Endothelial cell of umbilical vein (primary cell): ENCODE data around the gene IST1. TPM values are rescaled to one million over a fixed set of nuclear protein-coding genes. Genes with fewer than 3 reads are reported as not detected.

Experiments
- BruUV-seq: library from RNA; stranded (reverse); fragments of 400-500 nt; replicated peaks from 2 replicates; lab custom pipeline; 2021; lab: Mats Ljungman, UMichigan
- CTCF ChIA-PET: fragments of 300-600, 350-600 bp; sonication (Branson Sonifier 250); formaldehyde crosslinking; loops from one replicate; lab custom pipeline; 2021; ENCODE audit warnings: antibody characterized with exemption, inconsistent platforms; lab: Charles Lee
- POLR2A ChIA-PET: fragments of 300-600, 350-600 bp; sonication (Branson Sonifier 250); formaldehyde crosslinking; loops from one replicate; lab custom pipeline; 2021; ENCODE audit warnings: antibody characterized with exemption, inconsistent platforms; lab: Charles Lee
- DNase-seq: peaks from one replicate; pipeline ENCODE4 v3.0.0-alpha.2; 2011; ENCODE audit warnings: low read depth, low spot score
- FAIRE-seq: peaks from 2 replicates; lab custom pipeline; 2011; peaks lifted over from hg19 to GRCh38; lab: Jason Lieb, UNC
- H2AFZ ChIP-seq: 2 replicates; pipeline ENCODE4 v1.6.0; 2012; ENCODE audit warnings: low read depth, low read length, control low read depth, inconsistent platforms
- H3K27ac ChIP-seq: 2 replicates; pipeline ENCODE4 v1.5.1; 2011; ENCODE audit warnings: low read depth, mild to moderate bottlenecking, control low read depth, low read length, moderate library complexity; ENCODE audit not compliant: insufficient read depth
- H3K27me3 ChIP-seq, 2 experiments: 2 replicates each; pipeline versions ENCODE4 v1.6.0 to v1.6.1; 2011; ENCODE audit warnings: low read length in 2 of 2, mixed read lengths in 1 of 2; ENCODE audit not compliant: control insufficient read depth in 2 of 2, insufficient read depth in 2 of 2
- H3K36me3 ChIP-seq, 2 experiments: 2 replicates in 1 of 2; 3 replicates in 1 of 2; pipeline ENCODE4 v1.5.1; 2011; ENCODE audit warnings: low read length in 2 of 2, mild to moderate bottlenecking in 1 of 2, moderate library complexity in 1 of 2; ENCODE audit not compliant: control insufficient read depth in 2 of 2, insufficient read depth in 2 of 2; ENCODE audit errors: extremely low read depth in 1 of 2
- H3K4me1 ChIP-seq: 3 replicates; pipeline ENCODE4 v1.5.1; 2011; ENCODE audit warnings: mild to moderate bottlenecking, low read length; ENCODE audit not compliant: control insufficient read depth, insufficient read depth; ENCODE audit errors: extremely low read depth
- H3K4me2 ChIP-seq: 2 replicates; pipeline ENCODE4 v1.6.1; 2011; ENCODE audit warnings: low read length, control low read depth, mixed read lengths; ENCODE audit not compliant: insufficient read depth
- H3K4me3 ChIP-seq, 3 experiments: fragments of 200-600 bp in 1 of 3; sonication (generic), shearing (Covaris generic) in 1 of 3; replicated peaks in 1 of 3; 2 replicates each; pipeline ENCODE4 v1.5.1; 2011 to 2016; ENCODE audit warnings: control low read depth in 3 of 3, low read length in 3 of 3, mild to moderate bottlenecking in 2 of 3, inconsistent platforms in 1 of 3, low read depth in 1 of 3, moderate library complexity in 1 of 3; ENCODE audit not compliant: insufficient read depth in 1 of 3
- H3K79me2 ChIP-seq: 2 replicates; pipeline ENCODE4 v1.6.0; 2012; ENCODE audit warnings: low read length, inconsistent platforms; ENCODE audit not compliant: control insufficient read depth, insufficient read depth
- H3K9ac ChIP-seq: replicated peaks from 2 replicates; pipeline ENCODE3; 2011; ENCODE audit warnings: low read length, control low read depth; ENCODE audit not compliant: insufficient read depth; ENCODE audit errors: extremely low read depth
- H3K9me1 ChIP-seq: replicated peaks from 3 replicates; pipeline ENCODE4 v1.6.0; 2011; ENCODE audit warnings: mild to moderate bottlenecking, low read length; ENCODE audit not compliant: control insufficient read depth, insufficient read depth; ENCODE audit errors: extremely low read depth
- H3K9me3 ChIP-seq: replicated peaks from 2 replicates; pipeline ENCODE4 v1.5.1; 2012; ENCODE audit warnings: low read length, inconsistent platforms; ENCODE audit not compliant: control insufficient read depth, insufficient read depth
- H4K20me1 ChIP-seq: replicated peaks from 2 replicates; pipeline ENCODE3; 2011; ENCODE audit warnings: mild to moderate bottlenecking, low read length; ENCODE audit not compliant: control insufficient read depth, insufficient read depth; ENCODE audit errors: extremely low read depth
- CTCF ChIP-seq, 2 donors: IDR thresholded peaks; 1 replicate in 1 of 2; 2 replicates in 1 of 2; pipeline ENCODE4 v1.5.1; 2011; ENCODE audit warnings: low read length in 2 of 2, mild to moderate bottlenecking in 2 of 2, moderate library complexity in 2 of 2, control low read depth in 1 of 2, inconsistent platforms in 1 of 2, low read depth in 1 of 2; ENCODE audit not compliant: insufficient read depth in 1 of 2; ENCODE audit errors: extremely low read depth in 1 of 2
- EZH2 ChIP-seq: IDR thresholded peaks from 2 replicates; pipeline ENCODE4 v1.6.1; 2012; ENCODE audit warnings: borderline replicate concordance, low read depth, mild to moderate bottlenecking, moderate library complexity, low read length, inconsistent platforms; ENCODE audit not compliant: severe bottlenecking
- FOS ChIP-seq: IDR thresholded peaks from 2 replicates; pipeline ENCODE4 v1.6.1; 2011; ENCODE audit warnings: mild to moderate bottlenecking, low read length, moderate library complexity, borderline replicate concordance; ENCODE audit not compliant: insufficient read depth
- GATA2 ChIP-seq: IDR thresholded peaks from 2 replicates; pipeline ENCODE4 v1.7.0; 2011; ENCODE audit warnings: low read depth, mild to moderate bottlenecking, moderate library complexity, mixed read lengths, low read length; ENCODE audit not compliant: insufficient read length, insufficient read depth
- JUN ChIP-seq: IDR thresholded peaks from 2 replicates; pipeline ENCODE4 v1.6.1; 2011; ENCODE audit warnings: borderline replicate concordance, low read depth; ENCODE audit not compliant: insufficient read length, insufficient read depth
- MAX ChIP-seq: IDR thresholded peaks from 2 replicates; pipeline ENCODE4 v1.6.1; 2011; ENCODE audit not compliant: insufficient read depth, insufficient read length
- MYC ChIP-seq: IDR thresholded peaks from one replicate; pipeline ENCODE4 v1.6.1; 2011; ENCODE audit warnings: mild to moderate bottlenecking, low read depth, low read length
- POLR2A ChIP-seq: IDR thresholded peaks from 2 replicates; pipeline ENCODE4 v1.6.1; 2012; ENCODE audit warnings: low read depth, mild to moderate bottlenecking, control low read depth, low read length
- POLR2AphosphoS5 ChIP-seq: IDR thresholded peaks from 2 replicates; pipeline ENCODE4 v1.6.1; 2012; ENCODE audit warnings: low read depth, mild to moderate bottlenecking, control low read depth, low read length, moderate library complexity; ENCODE audit not compliant: insufficient read depth
- dilution Hi-C: fragments of 300-500 bp; cut with MboI; formaldehyde crosslinking; loops from one replicate; pipeline ENCODE4 v1.15.0; 2019; ENCODE audit warnings: low sequenced_read_pairs; ENCODE audit not compliant: extremely low pct_ligation_motif_present
- intact Hi-C: fragments of 100-400 bp; cut with micrococcal nuclease; formaldehyde crosslinking; loops from one replicate; pipeline ENCODE4 v1.10.0; 2022
- polyA plus RNA-seq, 4 experiments: library from polyadenylated mRNA; depleted of rRNA in 3 of 4; stranded (reverse) in 3 of 4; unstranded in 1 of 4; fragments of >200 nt; gene quantifications; 2 replicates each; pipeline versions ENCODE4 v1.2.1 to v1.2.3, GENCODE V29; 2011 to 2012; ENCODE audit warnings: missing spikeins in 1 of 4
- total RNA-seq: library from RNA; stranded (reverse); gene quantifications from 2 replicates; pipeline ENCODE4 v1.2.3, GENCODE V29; 2021

IST1 gene
- total and polyA plus RNA-seq, 2 donors (not counting 3 experiments of a cell fraction or from before 2014, with no cell fraction given), result 145 to 165 TPM

GRCh38 chr16:71933017-71933416 lies 37.7 kb downstream of the IST1 start:
- TF ChIP-seq POLR2AphosphoS5, result no peak
- no peak for TF ChIP-seq EZH2
- no peak for TF ChIP-seq GATA2
- no peak for TF ChIP-seq CTCF (IDR thresholded peaks at IDR 0.05; ENCODE audit: extremely low read depth in 1 of 2, insufficient read depth in 1 of 2, low read depth in 1 of 2, low read length in 2 of 2)
- no peak for TF ChIP-seq MYC
- TF ChIP-seq MAX, result no peak
- no peak for TF ChIP-seq FOS
- no peak for TF ChIP-seq JUN
- TF ChIP-seq POLR2A, result no peak
- H3K9me1 ChIP-seq, result no peaks in the 10 kb centered on the region
- DNase-seq (no peak), FAIRE-seq (no peak)
- POLR2A ChIA-PET, result no interaction called here
- peaks cover 38% of the 10 kb centered on the region for H3K79me2 ChIP-seq
- no peak overlapping the region for H3K4me2 ChIP-seq
- no peaks in the 10 kb centered on the region for H3K27me3 ChIP-seq
- CTCF ChIA-PET, result interaction anchor here (1.1 kb wide), 1 partner anchor 29 kb away, joined by 4 read pairs; no protein-coding TSS in a partner anchor
- H3K36me3 ChIP-seq, result peaks cover 12 to 18% of the 10 kb centered on the region in 2 experiments
- H3K9me3 ChIP-seq, result no peaks in the 10 kb centered on the region
- no peak overlapping the region for H3K4me3 ChIP-seq
- H4K20me1 ChIP-seq, result peaks cover 6% of the 10 kb centered on the region
- no TSS peak for BruUV-seq
- dilution Hi-C loops (no loop called here), intact Hi-C loops (no loop called here)
- H3K9ac ChIP-seq, result no peak overlapping the region
- no peak overlapping the region for H3K27ac ChIP-seq
- no peak overlapping the region for H2AFZ ChIP-seq
- H3K4me1 ChIP-seq, result peaks cover 24% of the 10 kb centered on the region
